Smooth muscle cell (in vitro differentiated cells): ENCODE results near the gene ACAD8. TPM values are rescaled to one million over a fixed set of nuclear protein-coding genes. Genes with fewer than 3 reads are reported as not detected.

ENCODE experiments used
- DNase-seq: peaks from one replicate; lab custom pipeline; 2025; ENCODE audit not compliant: unreplicated experiment; lab: John Stamatoyannopoulos, UW
- H2AFZ ChIP-seq: fragments of 200-600 bp; sonication (generic); 2 replicates; pipeline ENCODE4 v1.6.0; 2016; ENCODE audit warnings: antibody characterized with exemption, low read depth, mild to moderate bottlenecking
- H3F3A ChIP-seq: fragments of 200-600 bp; sonication (generic); 2 replicates; pipeline ENCODE4 v1.6.0; 2017; ENCODE audit warnings: antibody characterized with exemption, low read depth
- H3K27ac ChIP-seq: fragments of 200-600 bp; sonication (generic); 2 replicates; pipeline ENCODE4 v1.5.1; 2016; ENCODE audit warnings: low read depth, mild to moderate bottlenecking
- H3K27me3 ChIP-seq: fragments of 200-600 bp; sonication (generic); 2 replicates; pipeline ENCODE4 v1.6.1; 2016; ENCODE audit warnings: low read depth, mild to moderate bottlenecking
- H3K36me3 ChIP-seq: fragments of 200-600 bp; sonication (generic); 2 replicates; pipeline ENCODE4 v1.5.1; 2016; ENCODE audit warnings: low read depth
- H3K4me1 ChIP-seq: fragments of 200-600 bp; sonication (generic); 2 replicates; pipeline ENCODE4 v1.5.1; 2016; ENCODE audit warnings: low read depth
- H3K4me2 ChIP-seq: fragments of 200-600 bp; sonication (generic); 2 replicates; pipeline ENCODE4 v1.6.0; 2016; ENCODE audit warnings: mild to moderate bottlenecking
- H3K4me3 ChIP-seq: fragments of 200-600 bp; sonication (generic); 2 replicates; pipeline ENCODE4 v1.5.1; 2016; ENCODE audit warnings: mild to moderate bottlenecking
- H3K79me2 ChIP-seq: fragments of 200-600 bp; sonication (generic); 2 replicates; pipeline ENCODE4 v1.6.0; 2016; ENCODE audit warnings: low read depth, mild to moderate bottlenecking
- H3K9ac ChIP-seq: fragments of 200-600 bp; sonication (generic); 2 replicates; pipeline ENCODE4 v1.6.0; 2016; ENCODE audit warnings: low read depth
- H3K9me3 ChIP-seq: fragments of 200-600 bp; sonication (generic); replicated peaks from 2 replicates; pipeline ENCODE4 v1.5.1; 2016; ENCODE audit warnings: low read depth
- H4K20me1 ChIP-seq: fragments of 200-600 bp; sonication (generic); 2 replicates; pipeline ENCODE4 v1.6.0; 2016; ENCODE audit warnings: low read depth
- CTCF ChIP-seq: fragments of 200-600 bp; sonication (generic); IDR thresholded peaks from 2 replicates; pipeline ENCODE4 v1.5.1; 2017; ENCODE audit warnings: borderline replicate concordance, mild to moderate bottlenecking, antibody characterized with exemption; ENCODE audit not compliant: insufficient read depth, poor library complexity, severe bottlenecking
- WGBS: methylation state at CpG from one replicate; pipeline ENCODE4 v1.1.7; 2016; ENCODE audit warnings: low lambda C conversion rate; 5-methylcytosine and 5-hydroxymethylcytosine counted together
- polyA plus RNA-seq: library from polyadenylated mRNA; unstranded; fragments of >200 nt; fragmentation: Nextera tagmentation; extraction: Ambion mirVana; gene quantifications from 2 replicates; pipeline ENCODE4 v1.2.1, GENCODE V29; 2016
- total RNA-seq: library from RNA; depleted of rRNA; stranded (reverse); fragments of >200 nt; gene quantifications from 2 replicates; pipeline ENCODE4 v1.2.3, GENCODE V29; 2014

ACAD8 gene
- total and polyA plus RNA-seq, 2 experiments from 2014 or later, result 11.7 to 12.4 TPM

GRCh38 chr11:134223836-134224709 is 29.3 kb upstream of the ACAD8 start, which contains the start of the genes NCAPD3 and VPS26B:
TSS of gene NCAPD3 (minus strand) at chr11:134223967. CDS start at chr11:134223926, 41 bp downstream.
TSS of gene VPS26B (plus strand) at chr11:134224671. CDS start at chr11:134225123, 452 bp downstream.
- Histone ChIP-seq H3F3A (no peaks in the 10 kb centered on the region), H2AFZ (peak within 1 kb of the TSS; percentile 100), H3K4me2 (peak within 1 kb of the TSS; percentile 94), H3K9me3 (no peaks in the 10 kb centered on the region), H4K20me1 (peaks cover 39% of the 10 kb centered on the region), H3K27ac (peak within 1 kb of the TSS; percentile 93), H3K79me2 (peaks cover 62% of the 10 kb centered on the region), H3K36me3 (no peaks in the 10 kb centered on the region), H3K27me3 (no peaks in the 10 kb centered on the region), H3K4me1 (peaks cover 15% of the 10 kb centered on the region), H3K9ac (peak within 1 kb of the TSS; percentile 87), H3K4me3 (peak within 1 kb of the TSS; percentile 83)
- peak; percentile 87 for DNase-seq
- TF ChIP-seq CTCF, result no peak
- under 1% methylated on average over 75 of the region's 89 CpGs for WGBS

GRCh38 chr11:134224710-134225664 is 28.4 kb upstream of the ACAD8 start:
- H3K4me1 ChIP-seq, result peaks cover 15% of the 10 kb centered on the region
- H3K27ac ChIP-seq, result peak overlapping the region; percentile 67
- H3K27me3 ChIP-seq, result no peaks in the 10 kb centered on the region
- H2AFZ ChIP-seq, result peak overlapping the region; percentile 100
- peak overlapping the region; percentile 87 for H3K9ac ChIP-seq
- H4K20me1 ChIP-seq, result peaks cover 48% of the 10 kb centered on the region
- H3K79me2 ChIP-seq, result peaks cover 71% of the 10 kb centered on the region
- peak; percentile 77 for DNase-seq
- peak overlapping the region; percentile 94 for H3K4me2 ChIP-seq
- H3K4me3 ChIP-seq, result peak overlapping the region; percentile 83
- no peaks in the 10 kb centered on the region for H3K36me3 ChIP-seq
- H3F3A ChIP-seq, result no peaks in the 10 kb centered on the region
- TF ChIP-seq CTCF, result no peak
- 1% methylated on average over 64 of the region's 93 CpGs for WGBS
- H3K9me3 ChIP-seq, result no peaks in the 10 kb centered on the region

GRCh38 chr11:134226806-134227325 is 26.5 kb upstream of the ACAD8 start:
- Histone ChIP-seq H3K4me2 (peak overlapping the region; percentile 94), H3K27me3 (no peaks in the 10 kb centered on the region), H2AFZ (no peak overlapping the region), H3K79me2 (peaks cover 69% of the 10 kb centered on the region), H4K20me1 (peaks cover 67% of the 10 kb centered on the region), H3K36me3 (no peaks in the 10 kb centered on the region), H3K9me3 (no peaks in the 10 kb centered on the region), H3F3A (no peaks in the 10 kb centered on the region), H3K4me3 (no peak overlapping the region), H3K4me1 (peaks cover 15% of the 10 kb centered on the region), H3K27ac (peak overlapping the region; percentile 71), H3K9ac (peak overlapping the region; percentile 37)
- WGBS, result 60% methylated on average over 5 of the region's 5 CpGs
- DNase-seq, result no peak
- TF ChIP-seq CTCF, result no peak
